OCI-LY7 (cell line): Measurements from ENCODE around the gene ZPBP.

Source experiments
- CTCF ChIP-seq: fragments of 200-600 bp; sonication (generic); conservative IDR thresholded peaks from 2 replicates; pipeline ENCODE4 v1.5.1; 2014; ENCODE audit warnings: mild to moderate bottlenecking, antibody characterized with exemption, low read length, moderate library complexity, mixed read lengths
- EZH2phosphoT487 ChIP-seq: fragments of 200-600 bp; sonication (generic); IDR thresholded peaks from 2 replicates; pipeline ENCODE4 v1.6.1; 2018; ENCODE audit warnings: low read depth, borderline replicate concordance, mild to moderate bottlenecking, mixed run types, antibody characterized with exemption, low read length, moderate library complexity, mixed read lengths

- no peak for TF ChIP-seq CTCF
- TF ChIP-seq EZH2phosphoT487, result no peak
Measured at GRCh38 chr7:50073093-50073492, 20.0 kb downstream of the ZPBP start.
